Thyroid gland (tissue), 4 donors: ENCODE data around the gene NELL2. TPM values are rescaled to one million over a fixed set of nuclear protein-coding genes. Genes with fewer than 3 reads are reported as not detected.
"Not testable (repeated sequence)": the region's sequence is repeated elsewhere in the genome, so short reads cannot be mapped to it uniquely, and the experiment has no call there.

Source experiments
- DNase-seq, 2 donors: peaks; one replicate each; pipeline ENCODE4 v3.0.0-alpha.2; 2019
- H3K27ac ChIP-seq, 3 donors: fragments of 200-600 bp; sonication (generic); 1 replicate in 2 of 3; 2 replicates in 1 of 3; pipeline ENCODE4 v1.5.1; 2016 to 2019; ENCODE audit warnings: mild to moderate bottlenecking in 1 of 3, moderate library complexity in 1 of 3
- H3K27me3 ChIP-seq: fragments of 200-600 bp; sonication (generic); one replicate; pipeline ENCODE4 v1.5.1; 2019
- H3K36me3 ChIP-seq, 2 donors: fragments of 200-600 bp; sonication (generic); one replicate each; pipeline ENCODE4 v1.5.1; 2016 to 2019
- H3K4me1 ChIP-seq, 2 donors: fragments of 200-600 bp; sonication (generic); one replicate each; pipeline ENCODE4 v1.5.1; 2017 to 2019
- H3K4me3 ChIP-seq, 3 donors: fragments of 200-600 bp; sonication (generic); replicated peaks in 1 of 3; 1 replicate in 2 of 3; 2 replicates in 1 of 3; pipeline ENCODE4 v1.5.1; 2016; ENCODE audit warnings: mild to moderate bottlenecking in 1 of 3
- H3K9me3 ChIP-seq: fragments of 200-600 bp; sonication (generic); one replicate; pipeline ENCODE4 v1.5.1; 2017
- POLR2A ChIP-seq, 2 donors: fragments of 450-650 bp; IDR thresholded peaks; one replicate each; pipeline ENCODE4 v1.6.1; 2017; ENCODE audit warnings: antibody characterized with exemption in 2 of 2, mild to moderate bottlenecking in 2 of 2, moderate library complexity in 1 of 2
- WGBS, 2 donors: methylation state at CpG; one replicate each; pipeline ENCODE4 v1.1.5; 2017; 5-methylcytosine and 5-hydroxymethylcytosine counted together
- intact Hi-C: fragments of 100-400 bp; cut with DNase I; formaldehyde crosslinking; loops from one replicate; pipeline ENCODE4 v1.15.1; 2023
- total RNA-seq, 4 donors: library from RNA; depleted of rRNA; stranded (reverse); fragments of >200 nt; gene quantifications; one replicate each; pipeline ENCODE4 v1.2.3, GENCODE V29; 2016
- TF ChIP-seq, protein P1 (sequence below), 6 experiments: fragments of 200-600 bp in 3 of 6; fragments of 450-650 bp in 3 of 6; sonication (generic) in 3 of 6; IDR thresholded peaks; one replicate each; pipeline ENCODE4 v1.5.1; 2016 to 2019; ENCODE audit warnings: antibody characterized with exemption in 6 of 6, mild to moderate bottlenecking in 2 of 6, inconsistent platforms in 1 of 6, moderate library complexity in 1 of 6

The NELL2 gene
- total RNA-seq, 4 donors from 2014 or later, result 22.2 to 32.0 (median 26.5) TPM

GRCh38 chr12:44829045-44829444 lies 47.1 kb downstream of the NELL2 start:
- no peaks in the 10 kb centered on the region for H3K36me3 ChIP-seq
- no peaks in the 10 kb centered on the region for H3K27me3 ChIP-seq
- no peak overlapping the region for H3K27ac ChIP-seq
- WGBS, 2 donors, result 78 to 85% methylated on average over 1 of the region's 1 CpG
- no peaks in the 10 kb centered on the region for H3K4me1 ChIP-seq
- TF ChIP-seq POLR2A (IDR thresholded peaks at IDR 0.05), result no peak
- TF ChIP-seq, protein P1, sequence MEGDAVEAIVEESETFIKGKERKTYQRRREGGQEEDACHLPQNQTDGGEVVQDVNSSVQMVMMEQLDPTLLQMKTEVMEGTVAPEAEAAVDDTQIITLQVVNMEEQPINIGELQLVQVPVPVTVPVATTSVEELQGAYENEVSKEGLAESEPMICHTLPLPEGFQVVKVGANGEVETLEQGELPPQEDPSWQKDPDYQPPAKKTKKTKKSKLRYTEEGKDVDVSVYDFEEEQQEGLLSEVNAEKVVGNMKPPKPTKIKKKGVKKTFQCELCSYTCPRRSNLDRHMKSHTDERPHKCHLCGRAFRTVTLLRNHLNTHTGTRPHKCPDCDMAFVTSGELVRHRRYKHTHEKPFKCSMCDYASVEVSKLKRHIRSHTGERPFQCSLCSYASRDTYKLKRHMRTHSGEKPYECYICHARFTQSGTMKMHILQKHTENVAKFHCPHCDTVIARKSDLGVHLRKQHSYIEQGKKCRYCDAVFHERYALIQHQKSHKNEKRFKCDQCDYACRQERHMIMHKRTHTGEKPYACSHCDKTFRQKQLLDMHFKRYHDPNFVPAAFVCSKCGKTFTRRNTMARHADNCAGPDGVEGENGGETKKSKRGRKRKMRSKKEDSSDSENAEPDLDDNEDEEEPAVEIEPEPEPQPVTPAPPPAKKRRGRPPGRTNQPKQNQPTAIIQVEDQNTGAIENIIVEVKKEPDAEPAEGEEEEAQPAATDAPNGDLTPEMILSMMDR (IDR thresholded peaks at IDR 0.05), result no peak
- H3K9me3 ChIP-seq, result no peaks in the 10 kb centered on the region
- intact Hi-C loops, result no loop called here
- H3K4me3 ChIP-seq, result no peak overlapping the region
- no peak for DNase-seq

DNA sequence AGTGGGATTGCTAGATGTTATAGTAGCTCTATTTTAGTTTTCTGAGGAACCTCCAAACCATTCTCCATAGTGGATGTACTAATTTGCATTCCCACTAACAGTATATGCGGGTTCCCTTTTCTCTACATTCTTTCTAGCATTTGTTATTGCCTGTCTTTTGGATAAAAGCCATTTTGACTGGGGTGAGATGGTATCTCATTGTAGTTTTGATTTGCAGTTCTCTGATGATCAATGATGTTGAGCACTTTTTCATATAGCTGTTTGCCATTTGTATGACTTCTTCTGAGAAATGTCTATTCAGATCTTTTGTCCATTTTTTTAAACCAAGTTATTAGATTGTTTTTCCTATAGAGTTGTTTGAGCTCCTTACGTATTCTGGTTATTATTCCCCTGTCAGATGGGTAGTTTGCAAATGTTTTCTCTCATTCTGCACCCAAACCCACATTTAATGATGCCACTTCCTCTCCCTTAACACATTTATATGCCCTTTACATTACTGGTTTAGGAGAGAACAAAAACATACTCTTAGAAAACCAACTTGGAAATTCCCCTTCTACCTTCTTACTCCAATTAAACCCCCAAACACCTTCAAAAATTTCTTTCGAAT lies 48.2 kb downstream of the NELL2 start:
- TF ChIP-seq, protein P1 (IDR thresholded peaks at IDR 0.05), result no peak
- no peak for TF ChIP-seq POLR2A (IDR thresholded peaks at IDR 0.05)
- H3K27me3 ChIP-seq, result no peaks in the 10 kb centered on the region
- no peak for DNase-seq
- intact Hi-C loops, result no loop called here
- H3K4me1 ChIP-seq, result no peaks in the 10 kb centered on the region
- H3K27ac ChIP-seq, result no peak overlapping the region
- H3K4me3 ChIP-seq, result no peak overlapping the region
- no peaks in the 10 kb centered on the region for H3K36me3 ChIP-seq
- H3K9me3 ChIP-seq, result no peaks in the 10 kb centered on the region
- WGBS, 2 donors, result 90 to 95% methylated on average over 3 of the region's 3 CpGs

DNA sequence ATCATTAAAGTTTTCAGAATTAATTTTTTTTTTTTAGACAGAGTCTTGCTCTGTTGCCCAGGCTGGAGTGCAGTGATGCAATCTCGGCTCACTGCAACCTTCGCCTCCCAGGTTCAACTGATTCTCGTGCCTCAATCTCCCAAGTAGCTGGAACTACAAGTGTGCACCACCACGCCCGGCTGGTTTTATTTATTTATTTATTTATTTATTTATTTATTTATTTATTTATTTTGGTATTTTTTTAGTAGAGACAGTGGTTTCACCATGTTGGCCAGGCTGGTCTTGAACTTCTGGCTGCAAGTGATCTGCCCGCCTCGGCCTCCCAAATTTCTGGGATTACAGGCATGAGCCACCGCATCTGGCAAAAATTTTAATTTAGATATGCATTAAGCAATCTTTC lies 54.4 kb downstream of the NELL2 start:
- 97 to 98% methylated on average over 8 of the region's 8 CpGs for WGBS, 2 donors
- H3K27ac ChIP-seq, intact Hi-C loops: not testable (repeated sequence)

GRCh38 chr12:44819884-44820283 lies 56.2 kb downstream of the NELL2 start:
- Histone ChIP-seq H3K9me3 (no peaks in the 10 kb centered on the region), H3K4me3 (no peak overlapping the region), H3K27ac (no peak overlapping the region), H3K4me1 (no peaks in the 10 kb centered on the region), H3K27me3 (no peaks in the 10 kb centered on the region), H3K36me3 (no peaks in the 10 kb centered on the region)
- TF ChIP-seq, protein P1 (IDR thresholded peaks at IDR 0.05), result no peak
- no peak for TF ChIP-seq POLR2A (IDR thresholded peaks at IDR 0.05)
- 81 to 92% methylated on average over 4 of the region's 4 CpGs for WGBS, 2 donors
- intact Hi-C loops, result no loop called here
- DNase-seq, result no peak

More for the DNA sequence above, 54.4 kb downstream of the NELL2 start:
- H3K27me3 ChIP-seq, DNase-seq, H3K36me3 ChIP-seq, H3K4me3 ChIP-seq, H3K4me1 ChIP-seq, H3K9me3 ChIP-seq: not testable (repeated sequence)

- WGBS, 2 donors, result 88 to 95% methylated on average over 3 of the region's 3 CpGs
- intact Hi-C loops, result no loop called here
- Histone ChIP-seq H3K9me3 (no peaks in the 10 kb centered on the region), H3K36me3 (no peaks in the 10 kb centered on the region), H3K27me3 (no peaks in the 10 kb centered on the region), H3K4me1 (no peaks in the 10 kb centered on the region), H3K4me3 (no peak overlapping the region), H3K27ac (no peak overlapping the region)
- no peak for TF ChIP-seq POLR2A (IDR thresholded peaks at IDR 0.05)
- TF ChIP-seq, protein P1 (IDR thresholded peaks at IDR 0.05), result no peak
- no peak for DNase-seq
These were observed 58.4 kb downstream of the NELL2 start for GRCh38 chr12:44817687-44818086.
